ENCODE measurements around the gene ATP9A.
A peak's percentile ranks its signal among the peaks of the same experiment; 100 is the strongest.

ATP9A gene

GRCh38 chr20:51622004-51622874, 146.0 kb downstream of the ATP9A start:
- no peak for DNase-seq

- no peak for DNase-seq
Observed at GRCh38 chr20:51620432-51620831, 147.8 kb downstream of the ATP9A start.

- no peak for DNase-seq
Observed at GRCh38 chr20:51616060-51616459, 152.1 kb downstream of the ATP9A start.

- no peak for DNase-seq
Observed at GRCh38 chr20:51614687-51615086, 153.5 kb downstream of the ATP9A start.

DNA sequence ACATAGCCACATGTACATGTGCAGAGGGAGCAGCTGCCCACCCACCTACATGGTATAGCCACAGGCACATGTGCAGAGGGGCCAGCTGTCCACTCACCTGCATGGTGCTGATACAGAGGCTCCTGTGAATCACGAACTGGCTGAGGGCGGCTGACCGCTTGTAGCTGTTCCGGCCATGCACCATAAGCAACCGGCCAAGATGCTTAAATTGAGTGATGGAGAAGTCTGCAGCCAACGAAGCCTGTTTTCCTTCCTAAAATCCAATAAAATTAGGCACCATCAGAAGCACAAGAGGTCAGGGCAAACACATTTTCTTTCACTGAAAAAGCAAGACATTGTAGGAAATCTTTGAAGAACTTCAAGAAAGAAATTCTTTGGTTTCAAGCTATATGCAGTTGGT, 154.6 kb downstream of the ATP9A start:
- DNase-seq, result no peak

- no peak for DNase-seq
Observed at GRCh38 chr20:51612896-51613295, 155.3 kb downstream of the ATP9A start.

- no peak for DNase-seq
Observed at GRCh38 chr20:51611625-51611890, 156.6 kb downstream of the ATP9A start.

- DNase-seq, result no peak
Observed at GRCh38 chr20:51610761-51611624, 157.2 kb downstream of the ATP9A start.

- DNase-seq, result no peak
Observed at GRCh38 chr20:51610111-51610510, 158.1 kb downstream of the ATP9A start.

DNA sequence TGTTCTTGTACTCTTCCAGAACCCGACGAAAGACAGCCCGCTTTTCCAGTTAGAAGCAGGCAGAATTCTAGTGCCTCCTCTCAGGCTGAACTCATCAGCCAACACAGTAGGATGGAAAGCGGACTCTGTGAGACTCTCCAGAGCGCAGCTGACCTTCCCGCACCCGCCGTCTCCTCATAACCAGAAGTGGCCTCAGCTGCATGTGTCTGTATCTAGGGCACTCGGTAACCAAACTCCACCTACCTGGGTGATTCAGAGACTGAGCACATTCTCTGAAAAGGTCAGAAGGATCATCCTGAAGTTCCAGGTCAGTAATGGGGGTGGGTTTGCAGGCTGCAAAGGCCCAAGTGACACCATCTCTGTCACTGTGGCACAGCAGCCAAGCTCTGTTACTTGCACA, 158.9 kb downstream of the ATP9A start:
- DNase-seq, result no peak

DNA sequence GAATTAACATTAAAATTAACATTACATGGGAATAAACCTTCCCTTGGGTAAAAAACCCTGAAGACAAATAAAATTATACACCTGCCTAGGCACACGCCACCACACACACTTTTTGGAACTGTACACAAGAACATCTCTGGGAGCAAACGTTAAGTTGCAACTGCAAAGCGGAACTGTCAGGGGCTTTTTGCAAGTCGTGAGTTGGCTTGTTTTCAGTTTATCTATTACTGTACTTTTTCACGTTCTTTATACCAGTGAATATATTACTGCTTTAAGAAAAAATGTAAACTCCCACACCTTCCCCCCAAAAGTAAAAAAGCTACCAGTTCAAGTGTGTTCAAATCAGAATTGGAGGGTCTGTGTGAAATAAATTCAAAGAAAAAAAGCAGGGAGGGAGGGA, 160.1 kb downstream of the ATP9A start:
- no peak for DNase-seq

- no peak for DNase-seq
Observed at GRCh38 chr20:51607170-51607569, 161.0 kb downstream of the ATP9A start.

- DNase-seq, result no peak
Observed at GRCh38 chr20:51604851-51605250, 163.3 kb downstream of the ATP9A start.

DNA sequence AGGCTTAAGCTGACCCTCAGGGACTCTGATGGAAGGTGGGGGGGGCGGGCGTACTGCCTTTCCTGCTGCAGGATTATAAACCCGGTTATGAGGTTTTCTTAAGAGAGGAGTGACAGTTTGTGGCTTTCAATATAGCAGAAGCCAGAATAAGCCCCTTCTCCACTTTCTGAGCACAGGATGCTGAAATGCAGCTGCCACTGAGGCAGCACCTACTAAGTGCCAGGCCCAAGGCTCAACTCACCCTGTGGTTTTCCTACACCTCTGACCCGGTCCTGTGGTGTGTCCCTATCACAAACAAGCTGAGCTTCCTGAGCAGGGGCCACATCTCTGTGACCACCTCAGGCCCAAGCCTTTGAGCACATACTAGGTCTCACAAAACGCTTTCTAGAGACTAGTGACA, 166.1 kb downstream of the ATP9A start:
- DNase-seq, result no peak

- DNase-seq, result no peak
Observed at GRCh38 chr20:51600950-51601349, 167.2 kb downstream of the ATP9A start.

DNA sequence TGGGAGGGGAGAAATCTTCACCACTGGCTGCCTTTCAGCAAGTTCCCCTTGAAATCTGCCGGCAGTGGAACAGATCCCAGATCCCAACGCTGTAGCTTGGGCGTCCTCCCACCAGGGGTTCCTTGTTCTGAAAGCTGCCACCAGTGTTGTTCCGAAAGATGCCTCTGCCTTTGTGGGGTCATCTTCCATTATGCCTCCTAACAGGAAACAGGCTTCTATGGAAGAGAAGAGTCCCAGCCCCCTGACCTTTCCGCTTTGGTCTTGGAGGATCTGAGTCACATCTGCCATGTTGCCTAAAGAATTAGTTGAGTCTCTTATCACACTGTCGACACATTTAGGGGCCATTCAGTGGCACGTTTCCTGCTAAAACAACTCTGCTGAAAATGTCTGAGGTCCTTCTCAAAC, 168.2 kb downstream of the ATP9A start:
- DNase-seq, result no peak

DNA sequence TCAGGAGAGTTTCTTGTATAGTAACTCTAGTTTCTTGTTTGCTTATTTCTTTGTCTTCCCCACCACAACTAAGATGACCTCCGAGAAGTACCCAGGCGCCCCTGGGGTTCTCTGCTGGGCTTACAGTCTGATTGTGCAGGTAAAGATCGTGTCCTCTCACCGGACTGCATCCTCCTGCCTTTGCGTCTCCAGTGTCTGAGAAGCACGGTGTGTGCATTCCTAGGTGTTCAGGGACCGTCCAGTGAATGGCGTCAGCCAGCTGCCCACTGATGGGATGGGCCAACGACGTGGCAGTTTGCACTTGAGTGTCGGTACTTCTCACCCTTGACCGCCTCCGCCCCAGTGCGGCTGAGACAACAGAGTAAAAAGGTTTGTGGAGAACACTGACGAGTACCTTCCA, 169.6 kb downstream of the ATP9A start:
- no peak for DNase-seq

DNA sequence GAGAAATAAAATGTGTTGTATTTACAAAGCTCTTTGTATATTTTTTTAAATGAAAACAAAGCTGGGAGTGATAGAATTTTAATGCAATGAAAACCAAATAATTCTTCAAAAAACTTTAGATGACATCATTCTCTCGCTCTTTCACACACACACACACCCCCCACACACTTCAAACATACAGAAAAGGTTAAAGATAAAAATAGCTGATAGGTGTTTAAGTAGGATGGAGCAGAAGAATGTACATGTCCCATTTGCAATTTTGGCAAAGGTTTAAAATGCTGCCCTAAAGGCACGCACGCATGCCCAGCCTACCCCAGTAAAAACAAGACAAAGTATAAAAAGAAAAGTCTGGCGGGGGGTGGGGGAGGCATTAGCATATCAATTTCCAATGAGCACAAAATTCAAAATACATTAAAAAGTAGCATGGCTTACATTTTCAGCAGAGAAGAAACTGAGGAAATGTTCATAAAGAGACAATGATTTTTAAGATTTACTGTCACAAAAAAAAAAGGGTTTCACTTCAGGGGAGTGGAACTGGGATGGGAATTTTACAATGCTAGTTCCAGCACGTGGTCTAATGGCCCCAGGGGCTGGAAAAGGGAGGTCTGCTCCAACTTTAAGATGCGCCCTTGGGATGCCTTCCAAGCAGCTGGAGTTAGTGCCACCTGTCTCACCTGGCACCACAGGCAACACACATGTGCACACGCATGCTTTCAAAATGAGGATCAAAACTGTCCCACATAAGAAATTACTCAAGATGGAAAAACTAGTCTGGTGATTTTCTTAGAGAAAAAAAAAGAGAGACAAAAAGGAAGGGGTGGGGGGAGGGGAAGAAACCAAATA, 170.6 kb downstream of the ATP9A start:
- no peak for DNase-seq

DNA sequence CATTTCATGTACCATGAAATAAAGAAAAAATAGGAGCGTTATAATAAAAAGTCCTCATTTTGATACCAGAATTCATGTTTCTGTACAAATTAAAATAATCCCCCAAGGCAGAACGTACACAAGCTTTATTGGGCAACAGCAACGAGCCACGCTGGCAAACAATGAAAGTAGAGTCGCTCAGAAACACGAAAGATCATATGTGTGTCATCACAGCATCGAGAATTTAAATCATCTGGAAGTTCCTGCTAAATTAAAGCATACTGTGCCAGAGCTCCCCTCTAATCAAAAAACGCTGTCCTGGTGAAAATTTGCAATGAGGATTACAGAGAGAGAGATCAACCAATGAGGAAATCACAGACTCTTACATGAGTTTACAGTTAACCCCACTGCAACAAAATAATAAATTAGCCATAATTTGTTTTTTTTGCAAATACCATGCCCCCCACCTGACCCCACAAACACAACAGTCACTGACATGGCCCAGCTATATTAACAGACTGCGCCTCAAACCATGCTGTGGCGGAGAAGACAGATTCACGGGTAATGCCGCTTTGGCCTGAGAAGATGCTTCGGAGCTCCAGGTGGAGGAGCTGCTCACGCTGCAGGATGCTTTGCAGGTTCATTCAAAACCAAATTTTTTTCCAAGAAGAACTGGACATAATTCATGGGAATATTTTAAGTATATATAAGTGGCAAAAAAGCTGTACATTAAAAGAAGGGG, 171.4 kb downstream of the ATP9A start:
- DNase-seq, result no peak

- DNase-seq, result no peak
Observed at GRCh38 chr20:51595744-51596143, 172.4 kb downstream of the ATP9A start.

DNA sequence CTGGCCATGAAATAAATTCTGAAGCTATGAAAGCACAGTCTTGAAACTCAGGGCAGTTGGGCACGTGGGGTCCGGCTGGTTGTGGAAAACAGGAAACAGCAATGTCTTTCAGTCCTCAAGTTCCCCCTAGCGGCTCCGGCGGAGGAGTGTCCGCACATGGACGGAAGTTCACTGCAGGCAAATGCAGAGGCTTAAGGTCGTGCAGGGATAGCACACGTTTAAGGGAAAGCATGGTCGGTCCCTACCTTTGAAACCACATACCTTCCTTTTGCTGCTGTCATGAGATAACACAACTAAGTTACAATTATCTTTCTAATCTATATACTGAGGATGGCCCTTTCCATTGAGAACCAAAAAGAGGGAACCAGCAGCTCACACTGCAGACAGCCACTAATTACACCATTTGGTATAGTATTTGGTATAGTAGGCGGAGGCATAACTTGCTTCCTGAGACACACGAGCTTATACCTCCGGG, 173.1 kb downstream of the ATP9A start:
- DNase-seq, result peak; percentile 86

- DNase-seq, result no peak
Observed at GRCh38 chr20:51594236-51595057, 173.7 kb downstream of the ATP9A start.

Measured in CD4-positive, alpha-beta T cell treated with Interleukin-17A for 4 hours (primary cell).